Erythroblast (primary cell): ENCODE measurements around the gene SHB.

Experiments used
- GATA1 ChIP-seq: IDR thresholded peaks from 2 replicates; pipeline ENCODE4 v1.6.1; 2011; ENCODE audit warnings: low read depth, mild to moderate bottlenecking, control low read depth, low read length, moderate library complexity
- POLR2A ChIP-seq: IDR thresholded peaks from 2 replicates; pipeline ENCODE4 v1.6.1; 2011; ENCODE audit warnings: mild to moderate bottlenecking, low read length

DNA sequence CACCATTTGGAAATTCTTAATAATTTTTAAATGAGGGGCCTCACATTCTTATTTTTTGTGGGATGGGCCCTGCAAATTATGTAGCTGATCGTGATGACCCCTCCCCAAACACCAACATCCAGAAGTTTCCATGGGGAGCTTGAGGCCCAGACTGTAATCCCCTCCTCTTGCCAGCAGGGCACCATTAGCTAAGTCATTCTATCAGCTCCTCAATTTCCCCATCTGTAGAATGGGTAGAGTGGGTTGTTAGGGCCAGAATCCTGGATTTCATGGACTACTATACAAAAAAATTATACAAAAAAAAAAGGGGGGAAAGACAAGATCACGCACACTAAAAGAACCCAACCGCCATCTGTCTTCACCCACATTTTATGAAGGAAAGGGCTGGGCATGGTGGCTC lies 38.4 kb downstream of the SHB start:
- no peak for TF ChIP-seq POLR2A
- TF ChIP-seq GATA1, result no peak
